ENCODE measurements around the gene C1QTNF3.

- TF ChIP-seq, protein P1, sequence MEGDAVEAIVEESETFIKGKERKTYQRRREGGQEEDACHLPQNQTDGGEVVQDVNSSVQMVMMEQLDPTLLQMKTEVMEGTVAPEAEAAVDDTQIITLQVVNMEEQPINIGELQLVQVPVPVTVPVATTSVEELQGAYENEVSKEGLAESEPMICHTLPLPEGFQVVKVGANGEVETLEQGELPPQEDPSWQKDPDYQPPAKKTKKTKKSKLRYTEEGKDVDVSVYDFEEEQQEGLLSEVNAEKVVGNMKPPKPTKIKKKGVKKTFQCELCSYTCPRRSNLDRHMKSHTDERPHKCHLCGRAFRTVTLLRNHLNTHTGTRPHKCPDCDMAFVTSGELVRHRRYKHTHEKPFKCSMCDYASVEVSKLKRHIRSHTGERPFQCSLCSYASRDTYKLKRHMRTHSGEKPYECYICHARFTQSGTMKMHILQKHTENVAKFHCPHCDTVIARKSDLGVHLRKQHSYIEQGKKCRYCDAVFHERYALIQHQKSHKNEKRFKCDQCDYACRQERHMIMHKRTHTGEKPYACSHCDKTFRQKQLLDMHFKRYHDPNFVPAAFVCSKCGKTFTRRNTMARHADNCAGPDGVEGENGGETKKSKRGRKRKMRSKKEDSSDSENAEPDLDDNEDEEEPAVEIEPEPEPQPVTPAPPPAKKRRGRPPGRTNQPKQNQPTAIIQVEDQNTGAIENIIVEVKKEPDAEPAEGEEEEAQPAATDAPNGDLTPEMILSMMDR (IDR thresholded peaks at IDR 0.05; ENCODE audit: control extremely low read depth in 1 of 3, insufficient read depth in 1 of 3, low read depth in 1 of 3, low read length in 3 of 3): no peak
- no peak for TF ChIP-seq YY1 (IDR thresholded peaks at IDR 0.05; ENCODE audit: low read depth, low read length)
- TF ChIP-seq CHD2 (IDR thresholded peaks at IDR 0.05; ENCODE audit: low read length): no peak
- TF ChIP-seq TAF1 (IDR thresholded peaks at IDR 0.05; ENCODE audit: low read depth, low read length): no peak
- TF ChIP-seq BACH1 (IDR thresholded peaks at IDR 0.05; ENCODE audit: low read length): no peak
- no peak for TF ChIP-seq HDAC6 (IDR thresholded peaks at IDR 0.05; ENCODE audit: low read depth, low read length)
- TF ChIP-seq RFX5 (IDR thresholded peaks at IDR 0.05; ENCODE audit: borderline replicate concordance, low read depth, low read length): no peak
Observed at GRCh38 chr5:34015120-34015822, 27.7 kb downstream of the C1QTNF3 start.
